ENCODE data around the gene SAMD14. TPM values are rescaled to one million over a fixed set of nuclear protein-coding genes. Genes with fewer than 3 reads are reported as not detected.

The SAMD14 gene
- total RNA-seq, 4 donors from 2014 or later, result 0.04 to 3.8 (median 0.31) TPM; not detected in 1

DNA sequence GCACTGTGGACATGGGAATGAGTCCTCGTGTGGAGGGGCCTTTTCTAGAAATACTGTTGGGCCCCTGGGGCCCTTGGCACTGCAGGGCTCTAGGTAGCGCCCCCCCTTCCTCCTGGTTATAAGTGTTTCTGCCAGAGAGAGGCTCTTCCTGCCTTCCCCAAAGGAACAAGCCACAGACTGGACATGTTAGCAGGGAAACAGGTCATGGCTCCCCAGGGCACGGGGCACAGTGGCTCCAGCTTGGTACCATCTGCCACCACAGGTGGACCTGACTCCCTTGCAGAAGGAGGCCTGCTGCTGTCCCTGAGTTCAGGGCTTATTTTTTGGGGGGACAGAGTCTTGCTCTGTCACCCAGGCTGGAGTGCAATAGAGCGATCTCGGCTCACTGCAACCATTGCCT is 26.0 kb downstream of the SAMD14 start:
- Histone ChIP-seq H3K4me3 (no peak overlapping the region), H3K27me3 (no peaks in the 10 kb centered on the region), H3K27ac (peak overlapping the region; percentile 96 to 99 (median 98)), H3K9me3 (no peaks in the 10 kb centered on the region), H3K36me3 (peaks cover 0 to 23% of the 10 kb centered on the region in 2 donors), H3K4me1 (peaks cover 46 to 55% of the 10 kb centered on the region in 2 donors)
- DNase-seq (no peak), ATAC-seq (no peak)
- in situ Hi-C loops (cut with MboI; ENCODE audit: low sequenced_read_pairs in 4 of 4) (no loop called here), intact Hi-C loops (cut with DNase I; ENCODE audit: low total_unique reads) (no loop called here)
- TF ChIP-seq POLR2A (IDR thresholded peaks at IDR 0.05), result no peak
- TF ChIP-seq, protein P1, sequence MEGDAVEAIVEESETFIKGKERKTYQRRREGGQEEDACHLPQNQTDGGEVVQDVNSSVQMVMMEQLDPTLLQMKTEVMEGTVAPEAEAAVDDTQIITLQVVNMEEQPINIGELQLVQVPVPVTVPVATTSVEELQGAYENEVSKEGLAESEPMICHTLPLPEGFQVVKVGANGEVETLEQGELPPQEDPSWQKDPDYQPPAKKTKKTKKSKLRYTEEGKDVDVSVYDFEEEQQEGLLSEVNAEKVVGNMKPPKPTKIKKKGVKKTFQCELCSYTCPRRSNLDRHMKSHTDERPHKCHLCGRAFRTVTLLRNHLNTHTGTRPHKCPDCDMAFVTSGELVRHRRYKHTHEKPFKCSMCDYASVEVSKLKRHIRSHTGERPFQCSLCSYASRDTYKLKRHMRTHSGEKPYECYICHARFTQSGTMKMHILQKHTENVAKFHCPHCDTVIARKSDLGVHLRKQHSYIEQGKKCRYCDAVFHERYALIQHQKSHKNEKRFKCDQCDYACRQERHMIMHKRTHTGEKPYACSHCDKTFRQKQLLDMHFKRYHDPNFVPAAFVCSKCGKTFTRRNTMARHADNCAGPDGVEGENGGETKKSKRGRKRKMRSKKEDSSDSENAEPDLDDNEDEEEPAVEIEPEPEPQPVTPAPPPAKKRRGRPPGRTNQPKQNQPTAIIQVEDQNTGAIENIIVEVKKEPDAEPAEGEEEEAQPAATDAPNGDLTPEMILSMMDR (IDR thresholded peaks at IDR 0.05 in 4 of 5, conservative IDR thresholded peaks at IDR 0.05 in 1 of 5), result no peak

DNA sequence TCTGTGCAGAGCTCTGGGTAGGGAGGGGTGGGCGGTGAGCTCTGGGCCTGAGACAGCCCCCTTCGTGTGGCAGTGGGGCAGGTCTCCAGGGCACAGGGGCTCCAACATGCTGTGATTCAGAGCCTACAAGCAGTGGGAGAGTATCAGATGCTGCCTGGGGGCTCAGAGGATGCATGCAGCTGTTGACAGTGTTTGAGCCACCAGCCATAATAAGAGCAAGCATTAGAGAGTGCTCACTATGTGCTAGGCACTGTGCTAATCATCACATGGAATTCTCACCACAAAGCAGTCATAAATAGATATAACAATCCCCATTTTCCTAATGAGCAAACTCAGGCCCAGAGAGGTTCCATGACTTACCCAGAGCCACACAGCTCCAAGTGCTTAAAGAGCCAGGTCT is 26.7 kb downstream of the SAMD14 start:
- intact Hi-C loops (cut with DNase I; ENCODE audit: low total_unique reads) (no loop called here), in situ Hi-C loops (cut with MboI; ENCODE audit: low sequenced_read_pairs in 4 of 4) (no loop called here)
- Histone ChIP-seq H3K36me3 (peaks cover 0 to 16% of the 10 kb centered on the region in 2 donors), H3K27ac (peak overlapping the region; percentile 96 to 99 (median 98)), H3K4me1 (peaks cover 53 to 62% of the 10 kb centered on the region in 2 donors), H3K27me3 (no peaks in the 10 kb centered on the region), H3K9me3 (no peaks in the 10 kb centered on the region), H3K4me3 (no peak overlapping the region)
- ATAC-seq (no peak), DNase-seq (no peak)
- TF ChIP-seq, protein P1 (IDR thresholded peaks at IDR 0.05 in 4 of 5, conservative IDR thresholded peaks at IDR 0.05 in 1 of 5), result no peak
- TF ChIP-seq POLR2A (IDR thresholded peaks at IDR 0.05), result no peak

DNA sequence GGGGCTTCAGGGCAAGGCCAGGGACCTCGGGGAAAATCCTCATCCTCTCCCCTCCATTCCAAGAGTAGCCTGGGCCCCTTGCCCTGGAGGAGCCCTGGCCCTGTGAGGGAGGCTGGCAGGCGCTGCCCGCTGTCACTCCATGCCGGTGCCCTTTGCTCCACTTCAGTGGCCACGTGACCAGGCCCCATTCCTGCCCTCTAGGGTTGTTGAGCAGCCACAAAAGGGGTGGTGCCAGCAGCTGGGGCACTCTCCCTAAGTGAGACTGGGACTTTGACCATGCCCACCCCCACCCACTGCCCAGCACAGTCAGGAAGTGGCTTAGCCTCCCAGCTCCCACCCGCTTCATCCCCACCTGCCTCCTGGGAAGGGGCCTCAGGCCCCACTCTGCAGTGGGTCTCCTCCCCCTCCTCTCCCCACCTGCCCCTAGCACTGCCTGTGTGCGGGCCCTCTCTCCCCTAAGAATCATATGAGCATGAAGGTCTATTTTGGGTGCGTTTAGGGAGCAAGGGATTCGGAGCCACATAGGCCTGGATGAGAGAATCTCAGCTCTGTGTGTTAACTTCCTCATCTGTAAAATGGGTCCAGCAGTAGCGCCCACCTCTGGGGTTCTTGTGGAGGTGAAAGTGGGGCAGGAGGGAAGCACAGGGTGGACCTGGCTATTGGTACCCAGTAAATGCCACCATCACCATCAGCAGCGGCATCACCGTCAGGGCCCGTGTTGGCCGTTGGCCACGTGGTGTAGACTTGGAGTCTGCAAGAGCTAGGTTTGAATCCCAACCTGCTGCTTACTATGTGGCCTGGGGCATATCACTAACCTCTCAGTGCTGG is 27.6 kb downstream of the SAMD14 start:
- H3K4me1 ChIP-seq, result peaks cover 62 to 71% of the 10 kb centered on the region in 2 donors
- in situ Hi-C loops (cut with MboI; ENCODE audit: low sequenced_read_pairs in 4 of 4), result no loop called here
- H3K36me3 ChIP-seq, result peaks cover 0 to 9% of the 10 kb centered on the region in 2 donors
- H3K27ac ChIP-seq, result peak overlapping the region; percentile 96 to 99 (median 98)
- TF ChIP-seq, protein P1 (IDR thresholded peaks at IDR 0.05 in 4 of 5, conservative IDR thresholded peaks at IDR 0.05 in 1 of 5), result no peak
- peak; percentile 50 to 65 for TF ChIP-seq POLR2A (IDR thresholded peaks at IDR 0.05)
- H3K9me3 ChIP-seq, result no peaks in the 10 kb centered on the region
- intact Hi-C loops (cut with DNase I; ENCODE audit: low total_unique reads), result no loop called here
- DNase-seq (peak; percentile 78 to 93), ATAC-seq (peak; percentile 41 to 63)
- H3K27me3 ChIP-seq, result no peaks in the 10 kb centered on the region
- H3K4me3 ChIP-seq, result peak overlapping the region in 3 of 4 donors; percentile 25 to 38 (median 35)

DNA sequence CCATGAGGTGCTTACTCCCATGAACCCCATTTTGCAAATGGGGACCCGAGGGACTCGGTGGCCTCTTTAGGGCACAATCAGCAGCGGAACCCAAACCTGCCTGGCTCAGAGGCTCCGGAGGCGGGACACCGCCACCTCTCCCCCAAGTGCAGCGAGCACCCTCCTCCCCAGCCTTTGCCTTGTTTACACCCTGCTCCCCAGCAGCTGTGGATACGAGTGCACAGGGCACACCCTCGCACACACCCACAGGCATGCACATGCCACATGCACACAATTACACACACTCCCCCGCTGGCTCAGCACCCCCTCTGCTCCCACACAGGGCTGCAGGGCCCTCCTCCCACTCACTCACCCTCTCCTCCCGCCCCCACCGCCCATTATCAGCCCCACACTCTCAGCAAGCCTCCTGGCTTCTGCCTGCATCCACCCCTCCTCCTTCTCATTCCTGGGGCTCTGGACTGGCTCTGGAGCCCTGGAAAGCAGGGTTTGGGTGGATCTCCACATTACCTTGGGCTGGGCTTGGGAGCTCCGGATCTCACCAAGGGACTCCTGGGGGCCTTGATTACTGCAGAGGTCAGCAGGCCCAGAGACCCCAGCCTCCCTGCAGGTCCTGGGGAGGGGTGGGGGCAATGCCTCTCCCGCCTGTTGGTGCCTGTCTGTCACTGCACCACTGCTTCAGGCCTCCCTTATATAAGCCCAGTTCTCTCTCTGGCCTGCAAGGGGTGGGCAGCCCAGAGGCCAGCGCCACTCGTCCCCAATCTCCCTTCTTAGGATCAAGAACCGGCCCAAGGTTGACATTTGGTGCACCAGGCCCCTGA is 28.4 kb downstream of the SAMD14 start:
- peaks cover 0 to 4% of the 10 kb centered on the region in 2 donors for H3K36me3 ChIP-seq
- peak overlapping the region; percentile 96 to 99 (median 98) for H3K27ac ChIP-seq
- H3K4me1 ChIP-seq, result peaks cover 70 to 79% of the 10 kb centered on the region in 2 donors
- H3K4me3 ChIP-seq, result peak overlapping the region in 3 of 4 donors; percentile 25 to 38 (median 35)
- intact Hi-C loops (cut with DNase I; ENCODE audit: low total_unique reads), result no loop called here
- DNase-seq, result peak in 1 of 2 donors; percentile 55
- TF ChIP-seq, protein P1 (IDR thresholded peaks at IDR 0.05 in 4 of 5, conservative IDR thresholded peaks at IDR 0.05 in 1 of 5), result peak in 1 of 5 experiments; percentile 15
- no peak for TF ChIP-seq POLR2A (IDR thresholded peaks at IDR 0.05)
- H3K9me3 ChIP-seq, result no peaks in the 10 kb centered on the region
- peak; percentile 12 to 32 for ATAC-seq
- in situ Hi-C loops (cut with MboI; ENCODE audit: low sequenced_read_pairs in 4 of 4), result no loop called here
- no peaks in the 10 kb centered on the region for H3K27me3 ChIP-seq
